NCI-H1694 (cell line): Measurements from ENCODE around the gene ACKR3.

Source experiments
- DNase-seq: peaks from one replicate; lab custom pipeline; 2025; lab: John Stamatoyannopoulos, UW

The ACKR3 gene

DNA sequence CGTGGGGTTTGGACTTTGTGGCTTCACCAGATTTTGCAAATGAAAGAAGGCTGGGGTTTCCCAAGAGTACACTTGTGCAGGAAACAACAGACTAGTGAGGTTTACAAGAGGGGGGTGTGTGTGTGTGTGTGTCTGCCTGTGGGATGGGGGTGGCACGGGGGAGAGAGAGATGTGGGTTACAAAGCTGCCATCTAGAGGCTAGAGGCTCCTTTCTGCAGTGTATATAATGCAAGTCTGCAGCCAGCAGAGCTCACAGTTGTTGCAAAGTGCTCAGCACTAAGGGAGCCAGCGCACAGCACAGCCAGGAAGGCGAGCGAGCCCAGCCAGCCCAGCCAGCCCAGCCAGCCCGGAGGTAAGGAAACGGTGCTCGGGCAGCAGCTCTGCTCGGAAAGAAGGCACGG is at the start of gene ACKR3:
Gene ACKR3, plus strand, starts transcription at position 253 of the 401 bp plus-strand sequence. CDS start 10,641 bp downstream, outside the sequence.
- DNase-seq, result peak; percentile 90

GRCh38 chr2:236521556-236521955 is 48.1 kb upstream of the ACKR3 start:
- no peak for DNase-seq

DNA sequence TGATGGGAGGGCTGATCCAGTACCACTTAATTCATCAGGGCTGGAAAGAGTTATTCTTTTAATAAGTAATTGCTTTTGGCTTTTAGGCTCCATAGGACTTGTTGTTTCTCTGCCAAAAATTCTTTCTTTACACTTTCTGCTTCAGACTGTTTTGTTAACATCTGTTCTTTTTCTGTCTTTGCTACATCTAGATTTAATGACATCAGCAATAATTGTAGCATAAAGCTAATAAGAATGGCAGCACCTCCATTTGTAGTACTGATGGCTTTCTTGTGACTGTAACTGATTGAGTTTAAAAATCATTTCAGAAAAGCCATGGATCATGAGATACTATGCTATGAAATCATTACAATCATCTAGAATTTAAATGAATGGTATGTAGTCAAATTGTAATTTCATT is 46.4 kb upstream of the ACKR3 start:
- no peak for DNase-seq

- DNase-seq, result no peak
These were observed 44.1 kb upstream of the ACKR3 start for GRCh38 chr2:236525411-236525997.

- DNase-seq, result no peak
These were observed 43.0 kb upstream of the ACKR3 start for GRCh38 chr2:236526455-236527158.

DNA sequence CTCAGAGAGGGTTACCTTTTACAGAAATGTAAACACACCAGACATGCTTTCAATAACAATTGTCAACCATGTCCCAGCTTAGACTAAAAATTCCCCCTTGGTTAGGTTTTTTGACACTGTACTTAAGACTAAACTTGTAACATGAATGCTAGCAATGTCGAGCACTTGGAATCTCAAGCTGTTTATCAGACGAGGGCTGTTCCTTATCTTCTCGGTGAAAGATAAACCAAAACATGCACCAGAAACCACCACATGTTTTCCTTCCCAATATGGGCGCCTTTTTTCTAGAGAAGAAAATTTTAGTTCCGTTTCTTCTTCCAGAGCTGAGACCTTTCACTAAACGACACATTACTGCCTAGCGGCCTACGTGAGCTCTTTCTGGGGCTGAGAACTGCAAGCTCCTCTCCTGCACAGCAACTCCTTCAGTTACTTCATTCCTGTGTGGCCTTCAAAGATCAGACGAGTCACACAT is 42.4 kb upstream of the ACKR3 start:
- DNase-seq, result no peak

- no peak for DNase-seq
These were observed 40.0 kb upstream of the ACKR3 start for GRCh38 chr2:236529606-236530005.

- DNase-seq, result no peak
These were observed 39.1 kb upstream of the ACKR3 start for GRCh38 chr2:236530512-236530911.

- no peak for DNase-seq
These were observed 38.4 kb upstream of the ACKR3 start for GRCh38 chr2:236531195-236531594.

DNA sequence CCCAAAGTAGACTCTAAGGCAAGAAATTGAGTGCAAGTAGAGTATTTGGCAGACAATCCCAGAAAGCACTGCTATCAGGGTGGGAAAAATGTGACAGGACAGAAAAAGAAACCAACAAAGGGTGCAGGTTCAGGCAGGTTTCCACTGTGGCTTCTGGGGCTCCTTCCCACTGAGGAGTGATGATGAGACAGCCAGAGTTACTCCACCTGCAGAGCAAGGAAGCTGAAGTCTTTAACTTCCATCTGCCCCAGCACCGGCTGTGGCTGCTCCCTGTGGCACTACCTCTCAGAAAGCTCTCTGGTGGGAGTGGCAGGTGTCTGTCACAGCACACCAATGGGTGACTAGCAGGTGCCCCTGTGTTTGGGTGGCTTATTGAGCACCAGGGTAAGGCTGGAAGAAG is 37.6 kb upstream of the ACKR3 start:
- DNase-seq, result no peak

- DNase-seq, result no peak
These were observed 36.3 kb upstream of the ACKR3 start for GRCh38 chr2:236533343-236533742.

DNA sequence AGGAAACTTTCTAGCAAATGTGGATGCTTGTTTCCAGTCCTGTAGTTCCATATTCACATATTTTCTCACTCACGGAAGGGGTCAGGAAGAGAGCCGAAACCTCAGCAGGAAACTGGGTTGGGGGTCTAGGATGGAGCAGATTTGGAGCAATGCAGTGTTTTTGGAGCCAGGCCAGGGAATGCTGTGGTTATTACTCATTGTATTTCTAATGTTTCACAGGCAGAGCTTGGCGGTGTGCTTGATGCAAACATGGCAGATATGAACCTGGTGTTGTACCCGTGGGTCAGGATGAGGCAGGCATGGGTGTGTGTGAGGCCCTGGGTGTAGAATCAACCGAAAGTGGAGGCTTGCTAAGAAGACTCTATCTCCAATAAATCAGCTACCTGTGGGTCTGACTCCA is 34.6 kb upstream of the ACKR3 start:
- no peak for DNase-seq

GRCh38 chr2:236536727-236537398 is 32.8 kb upstream of the ACKR3 start:
- no peak for DNase-seq

DNA sequence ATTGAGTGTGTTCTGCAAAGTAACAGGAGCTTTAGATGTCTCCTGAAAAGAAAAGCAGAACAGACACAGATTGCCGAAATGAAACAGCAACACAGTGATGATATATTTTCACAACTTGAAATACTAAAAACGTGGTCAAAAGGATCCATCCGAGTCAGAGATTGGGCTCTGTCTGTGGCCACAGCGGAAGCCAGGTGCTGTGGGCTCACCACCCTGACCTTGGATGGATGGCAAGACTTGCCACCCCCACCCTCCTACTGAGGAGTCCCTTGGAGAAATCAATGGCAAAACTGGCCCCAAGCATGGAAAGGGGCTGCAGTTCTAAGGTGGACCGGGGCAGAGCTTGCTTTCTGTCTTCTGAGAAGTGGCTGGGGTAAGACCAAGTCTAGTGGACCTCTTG is 31.4 kb upstream of the ACKR3 start:
- no peak for DNase-seq

DNA sequence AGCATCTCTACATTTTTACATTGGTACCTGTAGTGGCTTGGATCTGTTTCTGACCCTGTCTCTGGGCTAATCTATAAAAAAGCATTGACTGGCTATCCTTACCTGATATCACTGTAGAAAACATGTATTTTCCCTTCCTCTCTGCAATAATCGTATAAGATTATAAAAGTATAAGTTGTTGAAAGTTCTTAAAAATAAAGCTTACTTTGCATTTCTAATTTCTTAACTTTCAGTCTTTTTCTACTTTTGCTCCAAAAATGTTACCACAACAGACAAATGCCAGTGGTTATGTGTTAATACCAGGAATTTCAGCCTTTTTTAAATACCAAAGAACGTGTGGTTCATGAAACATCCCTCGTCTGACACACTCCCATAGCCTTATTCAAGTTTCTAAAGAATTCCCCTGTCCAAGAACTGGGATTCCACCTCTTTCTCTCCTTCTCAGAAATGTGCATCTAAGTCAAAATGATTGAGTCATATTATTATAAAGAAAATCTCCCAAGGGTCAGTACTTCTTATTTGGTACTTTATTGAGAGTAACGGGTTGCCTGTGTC is 28.5 kb upstream of the ACKR3 start:
- no peak for DNase-seq

DNA sequence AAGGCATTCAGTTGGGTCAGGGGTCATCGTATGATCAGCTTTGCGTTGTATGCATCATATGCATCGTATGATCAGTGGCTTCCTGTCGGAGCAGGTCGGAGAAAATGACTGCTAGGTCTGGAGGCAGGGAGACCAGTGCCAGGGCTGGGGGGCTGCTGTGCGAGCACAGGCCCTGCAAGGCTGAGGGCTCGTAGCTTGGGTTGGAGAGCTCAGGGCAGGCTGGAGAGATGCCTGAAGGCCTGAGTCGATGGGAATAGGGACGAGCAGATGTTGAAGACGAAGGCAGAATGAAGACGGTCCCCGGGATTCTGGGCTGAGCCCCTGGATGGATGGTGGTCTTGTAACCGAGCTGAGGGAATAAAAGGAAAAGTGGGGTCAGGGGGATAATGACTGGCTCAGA is 25.3 kb upstream of the ACKR3 start:
- no peak for DNase-seq

DNA sequence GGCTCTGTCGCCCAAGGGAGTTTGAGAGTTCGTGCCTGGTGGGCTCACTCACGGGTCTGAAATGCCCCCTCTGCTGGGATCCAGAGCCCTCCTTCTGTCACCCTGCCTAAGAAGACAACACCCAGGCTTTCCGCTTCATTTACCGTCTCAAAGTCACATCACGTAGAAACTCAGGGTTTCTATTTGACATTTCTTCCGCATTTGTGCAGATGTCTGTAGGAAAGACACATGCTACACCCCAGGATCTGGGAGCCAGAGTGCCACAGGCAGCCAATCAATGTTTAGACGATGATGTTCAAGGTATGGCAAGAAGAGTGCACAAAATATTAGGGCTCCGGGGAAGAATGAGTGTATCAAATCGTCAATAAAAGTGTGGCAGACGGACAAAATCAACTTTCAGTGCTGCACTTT is 24.4 kb upstream of the ACKR3 start:
- DNase-seq, result no peak

GRCh38 chr2:236545814-236546480 is 23.7 kb upstream of the ACKR3 start:
- DNase-seq, result no peak

- DNase-seq, result no peak
These were observed 23.0 kb upstream of the ACKR3 start for GRCh38 chr2:236546561-236547002.

DNA sequence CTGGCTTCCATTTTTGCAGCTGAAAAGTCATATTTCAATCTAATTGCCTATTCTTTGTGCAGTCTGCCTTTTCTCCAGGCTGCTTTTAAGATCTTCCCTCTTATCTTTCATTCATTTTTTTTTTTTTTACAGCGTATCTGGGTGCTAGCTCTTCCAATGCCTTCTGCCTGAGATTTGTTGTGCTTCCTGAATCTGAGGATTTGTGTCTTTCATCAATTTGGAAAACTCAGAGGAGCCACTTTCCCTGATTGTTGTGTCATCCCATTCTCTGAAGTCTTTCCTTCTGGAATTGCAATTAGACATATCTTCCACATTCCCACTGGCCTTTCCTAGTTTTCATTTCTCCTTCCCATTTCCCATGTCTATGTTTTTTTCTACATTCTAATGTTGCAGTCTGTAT is 21.9 kb upstream of the ACKR3 start:
- DNase-seq, result no peak

GRCh38 chr2:236548179-236548921 is 21.3 kb upstream of the ACKR3 start:
- DNase-seq, result no peak

GRCh38 chr2:236549165-236549564 is 20.5 kb upstream of the ACKR3 start:
- DNase-seq, result no peak
